Left lobe of liver (tissue), 2 donors: ENCODE data around the gene ZFYVE28. TPM values are rescaled to one million over a fixed set of nuclear protein-coding genes. Genes with fewer than 3 reads are reported as not detected.

Experiments
- ATAC-seq: fragments of 200-7000 bp; cut with Tn5 transposase; one replicate; pipeline ENCODE4 v1.9.1; 2020; ENCODE audit warnings: mild to moderate bottlenecking, moderate library complexity
- DNase-seq: peaks from one replicate; pipeline ENCODE4 v3.0.0-alpha.2; 2020; ENCODE audit warnings: low spot score
- total RNA-seq: library from RNA; stranded (reverse); gene quantifications from one replicate; pipeline ENCODE4 v1.2.1, GENCODE V29; 2021
- donor health status: DM: no; HTN: no; CAD: no; lungs with moderate emphysema.
- donor health status: DM: no; HTN: yes; CAD: no.

Gene ZFYVE28
- total RNA-seq, 1 donor from 2014 or later: 12.7 TPM

- ATAC-seq (no peak), DNase-seq (no peak)
Measured at GRCh38 chr4:2335729-2336101, 82.7 kb downstream of the ZFYVE28 start.

GRCh38 chr4:2334826-2335728 lies 83.4 kb downstream of the ZFYVE28 start:
- no peak for DNase-seq
- no peak for ATAC-seq

- no peak for DNase-seq
- peak; percentile 9 for ATAC-seq
Measured at GRCh38 chr4:2333916-2334644, 84.4 kb downstream of the ZFYVE28 start.

- DNase-seq (peak; percentile 70), ATAC-seq (peak; percentile 86)
Measured at GRCh38 chr4:2333356-2333841, 85.0 kb downstream of the ZFYVE28 start.

GRCh38 chr4:2332976-2333319 lies 85.5 kb downstream of the ZFYVE28 start:
- DNase-seq (no peak), ATAC-seq (no peak)

- DNase-seq: no peak
- no peak for ATAC-seq
Measured at GRCh38 chr4:2332201-2332975, 86.1 kb downstream of the ZFYVE28 start.

GRCh38 chr4:2331519-2332200 lies 86.8 kb downstream of the ZFYVE28 start:
- DNase-seq (no peak), ATAC-seq (no peak)

GRCh38 chr4:2331043-2331420 lies 87.4 kb downstream of the ZFYVE28 start:
- no peak for ATAC-seq
- DNase-seq: no peak

GRCh38 chr4:2330091-2331042 lies 88.1 kb downstream of the ZFYVE28 start:
- DNase-seq: no peak
- ATAC-seq: no peak

- DNase-seq: no peak
- no peak for ATAC-seq
Measured at GRCh38 chr4:2327579-2327978, 90.9 kb downstream of the ZFYVE28 start.

- ATAC-seq: no peak
Measured at GRCh38 chr4:2324891-2325290, 93.6 kb downstream of the ZFYVE28 start.

GRCh38 chr4:2322841-2323240 lies 95.6 kb downstream of the ZFYVE28 start:
- ATAC-seq (no peak), DNase-seq (no peak)

More at GRCh38 chr4:2324891-2325290, 93.6 kb downstream of the ZFYVE28 start:
- no peak for DNase-seq

- DNase-seq: no peak
- no peak for ATAC-seq
Measured at GRCh38 chr4:2322227-2322626, 96.2 kb downstream of the ZFYVE28 start.

GRCh38 chr4:2321279-2322196 lies 96.9 kb downstream of the ZFYVE28 start:
- no peak for ATAC-seq
- DNase-seq: no peak

GRCh38 chr4:2320746-2321145 lies 97.7 kb downstream of the ZFYVE28 start:
- no peak for ATAC-seq
- no peak for DNase-seq

GRCh38 chr4:2320152-2320551 lies 98.3 kb downstream of the ZFYVE28 start:
- DNase-seq: no peak
- ATAC-seq: no peak

- DNase-seq: no peak
- ATAC-seq: no peak
Measured at GRCh38 chr4:2318885-2319284, 99.6 kb downstream of the ZFYVE28 start.

GRCh38 chr4:2318476-2318875 lies 100.0 kb downstream of the ZFYVE28 start:
- no peak for DNase-seq
- ATAC-seq: no peak

GRCh38 chr4:2313366-2313765 lies 105.1 kb downstream of the ZFYVE28 start:
- DNase-seq: no peak
- ATAC-seq: no peak
